GM12864 (cell line): Measurements from ENCODE around the gene KLF7.

ENCODE experiments used
- DNase-seq: peaks from one replicate; pipeline ENCODE4 v3.0.0-alpha.2; 2011; ENCODE audit warnings: low read depth
- H3K4me3 ChIP-seq: 2 replicates; pipeline ENCODE4 v1.5.1; 2011; ENCODE audit warnings: mild to moderate bottlenecking, low read depth, low read length, control low read depth
- CTCF ChIP-seq: IDR thresholded peaks from 2 replicates; pipeline ENCODE4 v1.5.1; 2011; ENCODE audit warnings: low read depth, mild to moderate bottlenecking, moderate library complexity, low read length, control low read depth, inconsistent platforms; ENCODE audit errors: missing control alignments

KLF7 gene

GRCh38 chr2:207045531-207045930 is 120.2 kb downstream of the KLF7 start:
- DNase-seq = no peak
- H3K4me3 ChIP-seq = no peak overlapping the region
- no peak for TF ChIP-seq CTCF

GRCh38 chr2:207044379-207045362 is 121.1 kb downstream of the KLF7 start:
- TF ChIP-seq CTCF = no peak
- no peak for DNase-seq
- no peak overlapping the region for H3K4me3 ChIP-seq

- no peak for TF ChIP-seq CTCF
- DNase-seq = no peak
- no peak overlapping the region for H3K4me3 ChIP-seq
Measured at GRCh38 chr2:207042841-207043240, 122.9 kb downstream of the KLF7 start.

GRCh38 chr2:207041786-207042554 is 123.8 kb downstream of the KLF7 start:
- TF ChIP-seq CTCF = no peak
- no peak overlapping the region for H3K4me3 ChIP-seq
- DNase-seq = no peak

GRCh38 chr2:207041279-207041678 is 124.5 kb downstream of the KLF7 start:
- no peak for DNase-seq
- no peak overlapping the region for H3K4me3 ChIP-seq
- TF ChIP-seq CTCF = no peak

GRCh38 chr2:207040696-207041095 is 125.1 kb downstream of the KLF7 start:
- H3K4me3 ChIP-seq = no peak overlapping the region
- TF ChIP-seq CTCF = no peak

More at GRCh38 chr2:207040696-207041095, 125.1 kb downstream of the KLF7 start:
- no peak for DNase-seq
